HepG2 (cell line): ENCODE results near the gene GOLGA3.

Source experiments
- ATF2 ChIP-seq: sonication (generic); formaldehyde crosslinking; IDR thresholded peaks from 2 replicates; pipeline ENCODE4 v1.4.0; 2020; ENCODE audit warnings: missing genetic modification reagents
- CHD2 ChIP-seq: IDR thresholded peaks from 2 replicates; pipeline ENCODE4 v1.6.1; 2011; ENCODE audit warnings: low read depth, low read length, improper control_type of control experiment
- YY1 ChIP-seq: IDR thresholded peaks from 2 replicates; pipeline ENCODE4 v1.6.1; 2011; ENCODE audit warnings: low read length, low read depth, moderate library complexity, mild to moderate bottlenecking; ENCODE audit not compliant: insufficient read depth, insufficient replicate concordance
- ZBTB44 ChIP-seq: sonication (generic); formaldehyde crosslinking; IDR thresholded peaks from 2 replicates; pipeline ENCODE4 v1.4.0; 2020; ENCODE audit warnings: missing genetic modification reagents

GRCh38 chr12:132866251-132866828, 37.7 kb upstream of the GOLGA3 start:
- TF ChIP-seq ATF2 (no peak), YY1 (no peak), ZBTB44 (CRISPR knock-in tag) (no peak), CHD2 (no peak)
